MG63 (cell line): ENCODE results near the gene CNTN2. TPM values are rescaled to one million over a fixed set of nuclear protein-coding genes. Genes with fewer than 3 reads are reported as not detected.

Experiments used
- DNase-seq: peaks from one replicate; pipeline ENCODE4 v3.0.0-alpha.2; 2020
- H3K27me3 ChIP-seq: fragments of 250-450 bp; sonication (Bioruptor Pico); 2 replicates; pipeline ENCODE4 v1.5.1; 2020; ENCODE audit warnings: mild to moderate bottlenecking, moderate library complexity
- H3K36me3 ChIP-seq: fragments of 250-450 bp; sonication (Bioruptor Pico); 2 replicates; pipeline ENCODE4 v1.5.1; 2020; ENCODE audit warnings: mild to moderate bottlenecking, moderate library complexity
- H3K4me3 ChIP-seq: fragments of 250-450 bp; sonication (Bioruptor Pico); 2 replicates; pipeline ENCODE4 v1.5.1; 2020; ENCODE audit warnings: mild to moderate bottlenecking, moderate library complexity
- H3K9me3 ChIP-seq: fragments of 250-450 bp; sonication (Bioruptor Pico); 2 replicates; pipeline ENCODE4 v1.5.1; 2020; ENCODE audit warnings: mild to moderate bottlenecking, moderate library complexity
- total RNA-seq: library from RNA; depleted of rRNA; stranded (reverse); fragments of >200 nt; shearing (Covaris generic); gene quantifications from 2 replicates; pipeline ENCODE4 v1.2.3, GENCODE V29; 2014; ENCODE audit warnings: low replicate concordance; rRNA removed

CNTN2 gene, protein sequence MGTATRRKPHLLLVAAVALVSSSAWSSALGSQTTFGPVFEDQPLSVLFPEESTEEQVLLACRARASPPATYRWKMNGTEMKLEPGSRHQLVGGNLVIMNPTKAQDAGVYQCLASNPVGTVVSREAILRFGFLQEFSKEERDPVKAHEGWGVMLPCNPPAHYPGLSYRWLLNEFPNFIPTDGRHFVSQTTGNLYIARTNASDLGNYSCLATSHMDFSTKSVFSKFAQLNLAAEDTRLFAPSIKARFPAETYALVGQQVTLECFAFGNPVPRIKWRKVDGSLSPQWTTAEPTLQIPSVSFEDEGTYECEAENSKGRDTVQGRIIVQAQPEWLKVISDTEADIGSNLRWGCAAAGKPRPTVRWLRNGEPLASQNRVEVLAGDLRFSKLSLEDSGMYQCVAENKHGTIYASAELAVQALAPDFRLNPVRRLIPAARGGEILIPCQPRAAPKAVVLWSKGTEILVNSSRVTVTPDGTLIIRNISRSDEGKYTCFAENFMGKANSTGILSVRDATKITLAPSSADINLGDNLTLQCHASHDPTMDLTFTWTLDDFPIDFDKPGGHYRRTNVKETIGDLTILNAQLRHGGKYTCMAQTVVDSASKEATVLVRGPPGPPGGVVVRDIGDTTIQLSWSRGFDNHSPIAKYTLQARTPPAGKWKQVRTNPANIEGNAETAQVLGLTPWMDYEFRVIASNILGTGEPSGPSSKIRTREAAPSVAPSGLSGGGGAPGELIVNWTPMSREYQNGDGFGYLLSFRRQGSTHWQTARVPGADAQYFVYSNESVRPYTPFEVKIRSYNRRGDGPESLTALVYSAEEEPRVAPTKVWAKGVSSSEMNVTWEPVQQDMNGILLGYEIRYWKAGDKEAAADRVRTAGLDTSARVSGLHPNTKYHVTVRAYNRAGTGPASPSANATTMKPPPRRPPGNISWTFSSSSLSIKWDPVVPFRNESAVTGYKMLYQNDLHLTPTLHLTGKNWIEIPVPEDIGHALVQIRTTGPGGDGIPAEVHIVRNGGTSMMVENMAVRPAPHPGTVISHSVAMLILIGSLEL
- total RNA-seq = not detected in 2 replicates

GRCh38 chr1:205042911-205043806, at the start of gene CNTN2:
TSS of gene CNTN2 (plus strand) at chr1:205043212. CDS start at chr1:205053186, 9,974 bp downstream.
- Histone ChIP-seq H3K9me3 (no peaks in the 10 kb centered on the region), H3K4me3 (no peak within 1 kb of the TSS), H3K27me3 (peaks cover 45% of the 10 kb centered on the region), H3K36me3 (no peaks in the 10 kb centered on the region)
- DNase-seq = no peak

- Histone ChIP-seq H3K9me3 (no peaks in the 10 kb centered on the region), H3K27me3 (no peaks in the 10 kb centered on the region), H3K4me3 (no peak overlapping the region), H3K36me3 (no peaks in the 10 kb centered on the region)
- DNase-seq = peak; percentile 21
These were observed 48.7 kb upstream of the CNTN2 start for GRCh38 chr1:204994086-204994862.

DNA sequence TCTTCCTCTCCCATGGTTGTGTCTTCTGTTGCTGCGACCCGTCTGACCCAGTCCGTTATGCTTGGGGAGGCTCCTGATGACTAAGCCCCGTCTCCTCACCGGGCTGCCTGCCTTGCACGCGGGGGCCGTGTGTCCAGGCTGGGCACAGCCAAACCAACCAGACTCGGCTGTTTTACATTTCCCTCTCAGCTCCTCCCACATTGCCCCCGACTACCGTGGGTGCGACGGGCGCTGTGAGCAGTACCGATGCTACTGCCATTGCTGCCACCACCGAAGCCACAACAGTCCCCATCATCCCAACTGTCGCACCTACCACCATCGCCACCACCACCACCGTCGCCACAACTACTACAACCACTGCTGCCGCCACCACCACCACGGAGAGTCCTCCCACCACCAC, 46.0 kb upstream of the CNTN2 start:
- Histone ChIP-seq H3K27me3 (no peaks in the 10 kb centered on the region), H3K4me3 (no peak overlapping the region), H3K9me3 (no peaks in the 10 kb centered on the region), H3K36me3 (no peaks in the 10 kb centered on the region)
- no peak for DNase-seq

DNA sequence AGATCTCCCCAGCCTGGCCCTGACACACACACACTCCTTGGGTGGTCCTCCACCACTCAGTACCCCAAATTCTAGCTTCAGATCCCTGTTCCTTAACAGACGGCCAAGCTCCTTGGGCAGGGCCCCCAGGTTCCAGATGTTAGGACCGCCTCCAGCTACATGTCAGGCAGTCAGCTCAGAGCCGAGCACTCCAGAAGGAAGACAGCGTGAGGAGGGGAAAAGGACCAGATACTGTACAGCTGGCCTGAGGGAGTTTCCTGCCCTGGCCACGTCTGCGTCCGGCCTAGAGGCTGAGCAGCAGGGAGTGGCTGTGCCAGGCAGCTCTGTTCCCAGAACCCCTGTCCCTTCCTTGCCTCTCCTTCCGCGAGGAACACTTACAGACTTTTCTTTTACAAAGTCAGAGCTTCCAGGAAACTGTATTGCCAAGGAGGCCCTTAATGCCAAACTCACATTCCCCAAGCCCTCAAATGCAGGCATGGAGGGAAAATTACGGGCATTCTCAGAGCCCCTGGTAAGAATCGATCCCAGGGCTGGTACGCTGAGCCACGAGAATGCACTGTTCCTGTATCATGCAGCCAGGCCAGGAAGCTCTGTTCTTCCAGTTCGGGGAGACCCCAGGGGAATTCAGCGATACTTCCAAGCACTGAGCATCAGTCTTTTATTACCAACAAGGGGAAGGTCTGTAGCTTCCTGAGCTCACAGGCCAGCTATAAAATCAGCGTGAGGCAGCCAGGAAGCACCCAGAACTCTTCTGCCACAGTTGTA, 45.2 kb upstream of the CNTN2 start:
- Histone ChIP-seq H3K36me3 (no peaks in the 10 kb centered on the region), H3K27me3 (no peaks in the 10 kb centered on the region), H3K4me3 (no peak overlapping the region), H3K9me3 (no peaks in the 10 kb centered on the region)
- no peak for DNase-seq

GRCh38 chr1:205001162-205001561, 41.9 kb upstream of the CNTN2 start:
- no peaks in the 10 kb centered on the region for H3K9me3 ChIP-seq
- no peak for DNase-seq
- H3K4me3 ChIP-seq = no peak overlapping the region
- H3K27me3 ChIP-seq = no peaks in the 10 kb centered on the region
- H3K36me3 ChIP-seq = no peaks in the 10 kb centered on the region

GRCh38 chr1:205002705-205003104, 40.3 kb upstream of the CNTN2 start:
- no peaks in the 10 kb centered on the region for H3K27me3 ChIP-seq
- H3K36me3 ChIP-seq = no peaks in the 10 kb centered on the region
- no peak for DNase-seq
- no peak overlapping the region for H3K4me3 ChIP-seq
- H3K9me3 ChIP-seq = no peaks in the 10 kb centered on the region

DNA sequence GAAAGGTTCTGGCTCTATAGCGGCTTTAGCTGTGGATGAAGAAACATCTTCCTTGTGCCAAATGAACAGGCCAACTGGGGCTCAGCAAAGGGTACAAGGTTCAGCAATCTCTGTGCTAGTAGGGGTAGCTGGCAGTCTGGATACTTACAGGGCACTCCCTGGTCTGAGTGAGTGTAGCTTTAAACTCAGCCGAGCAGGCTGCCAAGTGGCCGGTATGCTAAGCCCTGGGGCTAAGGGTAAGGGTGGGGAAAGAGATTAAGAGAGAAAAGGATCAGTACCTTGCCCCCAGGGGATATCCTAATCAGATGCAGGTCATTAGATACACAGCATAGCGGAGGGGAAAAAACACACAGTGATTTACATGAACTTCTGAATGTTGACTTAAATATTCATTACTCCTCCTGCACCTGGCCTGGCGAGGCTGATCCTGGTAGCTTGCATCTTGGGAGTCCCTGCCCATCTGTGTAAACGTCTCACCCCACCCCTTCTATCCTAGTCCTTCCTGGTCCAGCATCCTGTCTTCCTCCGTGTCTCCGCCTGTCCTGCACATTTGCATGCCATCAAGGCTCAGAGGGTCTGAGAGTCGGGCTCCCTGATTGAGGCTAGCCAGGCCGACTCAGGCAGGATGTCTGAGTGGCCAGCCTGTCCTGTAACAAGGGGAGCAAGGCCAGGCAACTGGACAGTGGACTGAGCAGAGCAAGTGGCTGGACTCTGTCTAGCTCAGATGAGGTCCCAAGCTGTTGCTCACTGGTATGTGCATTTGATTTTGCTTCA, 39.5 kb upstream of the CNTN2 start:
- no peak overlapping the region for H3K4me3 ChIP-seq
- no peak for DNase-seq
- H3K36me3 ChIP-seq = no peaks in the 10 kb centered on the region
- no peaks in the 10 kb centered on the region for H3K9me3 ChIP-seq
- no peaks in the 10 kb centered on the region for H3K27me3 ChIP-seq

- no peaks in the 10 kb centered on the region for H3K9me3 ChIP-seq
- no peak overlapping the region for H3K4me3 ChIP-seq
- H3K27me3 ChIP-seq = no peaks in the 10 kb centered on the region
- no peak for DNase-seq
- H3K36me3 ChIP-seq = no peaks in the 10 kb centered on the region
These were observed 38.7 kb upstream of the CNTN2 start for GRCh38 chr1:205004351-205004750.

GRCh38 chr1:205008896-205009295, 34.1 kb upstream of the CNTN2 start:
- Histone ChIP-seq H3K4me3 (no peak overlapping the region), H3K27me3 (no peaks in the 10 kb centered on the region), H3K36me3 (no peaks in the 10 kb centered on the region), H3K9me3 (no peaks in the 10 kb centered on the region)
- no peak for DNase-seq

DNA sequence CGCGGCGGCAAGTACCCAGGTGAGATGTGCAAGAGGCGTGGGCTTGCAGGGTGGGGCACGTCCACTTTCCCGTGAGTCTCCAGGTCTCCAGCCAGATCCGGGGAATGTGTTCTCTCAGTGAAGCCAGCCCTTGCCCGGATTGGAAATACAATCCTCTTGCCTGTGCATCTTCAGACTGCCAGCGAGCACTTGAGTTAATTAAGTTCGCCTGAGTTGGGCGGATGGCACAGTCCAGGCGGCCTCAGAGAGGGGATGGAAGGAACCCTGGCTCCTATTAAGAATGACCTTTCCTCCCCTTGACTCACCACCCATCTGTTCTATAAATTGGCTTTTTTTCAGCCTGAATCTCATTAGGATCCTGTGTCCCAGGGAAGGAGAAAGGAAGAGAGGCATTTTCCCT, 33.3 kb upstream of the CNTN2 start:
- Histone ChIP-seq H3K9me3 (no peaks in the 10 kb centered on the region), H3K4me3 (no peak overlapping the region), H3K27me3 (no peaks in the 10 kb centered on the region), H3K36me3 (no peaks in the 10 kb centered on the region)
- no peak for DNase-seq

GRCh38 chr1:205012391-205013140, 30.4 kb upstream of the CNTN2 start:
- no peak for DNase-seq
- H3K9me3 ChIP-seq = no peaks in the 10 kb centered on the region
- H3K27me3 ChIP-seq = no peaks in the 10 kb centered on the region
- no peak overlapping the region for H3K4me3 ChIP-seq
- H3K36me3 ChIP-seq = no peaks in the 10 kb centered on the region

GRCh38 chr1:205013683-205014367, 29.2 kb upstream of the CNTN2 start:
- no peaks in the 10 kb centered on the region for H3K27me3 ChIP-seq
- no peaks in the 10 kb centered on the region for H3K9me3 ChIP-seq
- H3K4me3 ChIP-seq = no peak overlapping the region
- no peaks in the 10 kb centered on the region for H3K36me3 ChIP-seq
- peak; percentile 36 for DNase-seq

DNA sequence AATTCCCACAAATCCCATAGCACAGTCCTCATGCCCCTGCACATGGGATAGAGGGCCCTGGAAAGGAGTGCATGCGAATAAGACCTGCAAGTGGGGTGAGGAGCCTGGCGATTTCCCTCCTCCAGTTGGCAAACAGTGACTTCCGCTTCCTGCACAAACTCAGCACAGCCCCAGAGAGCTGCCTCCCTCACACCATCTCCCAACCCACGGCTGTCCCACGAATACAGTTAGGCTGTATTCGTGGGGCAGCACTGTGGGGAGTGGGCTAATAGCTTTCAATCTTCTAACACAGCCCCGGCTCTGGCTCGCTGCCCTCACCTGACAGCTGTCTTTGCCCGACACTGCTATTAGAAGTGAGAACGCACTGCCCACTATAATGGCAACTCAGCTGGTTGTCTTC, 28.2 kb upstream of the CNTN2 start:
- DNase-seq = no peak
- Histone ChIP-seq H3K9me3 (no peaks in the 10 kb centered on the region), H3K4me3 (no peak overlapping the region), H3K27me3 (no peaks in the 10 kb centered on the region), H3K36me3 (no peaks in the 10 kb centered on the region)
